Measurements from ENCODE around the gene SASH1. TPM values are rescaled to one million over a fixed set of nuclear protein-coding genes. Genes with fewer than 3 reads are reported as not detected.

Gene SASH1
- total and polyA plus RNA-seq, 9 of the 15 experiments (the other 6 are each of a cell fraction or from before 2014, with no cell fraction given): 0.35 to 3.5 (median 1.6) TPM

GRCh38 chr6:148367411-148368024 lies 24.9 kb downstream of the SASH1 start:
- FAIRE-seq: no peak

More at GRCh38 chr6:148367411-148368024, 24.9 kb downstream of the SASH1 start:
- H3K27me3 ChIP-seq (ENCODE audit: control insufficient read depth in 2 of 2, insufficient read depth in 2 of 2, low read length in 2 of 2): peaks cover 22 to 40% of the 10 kb centered on the region in 2 experiments
- DNase-seq (ENCODE audit: extremely low read depth in 1 of 4, low spot score in 3 of 4): no peak
- no TSS peak for BruUV-seq (replicated peaks)
- no peaks in the 10 kb centered on the region for H3K4me1 ChIP-seq (replicated peaks in 1 of 2; ENCODE audit: control insufficient read depth in 2 of 2, insufficient read depth in 2 of 2, low read length in 2 of 2)
- H3K79me2 ChIP-seq (ENCODE audit: control insufficient read depth, insufficient read depth, low read length): no peaks in the 10 kb centered on the region
- ChIA-PET POLR2A (interaction anchor here (1.4 kb wide), 1 partner anchor 13 kb away, joined by 4 read pairs; no protein-coding TSS in a partner anchor), CTCF (ENCODE audit: low intra/inter-chr PET ratio) (no interaction called here)
- no peak overlapping the region for H3K4me2 ChIP-seq (ENCODE audit: insufficient read depth, low read length)
- H2AFZ ChIP-seq (ENCODE audit: low read depth, low read length): no peak overlapping the region
- no peak for ATAC-seq
- TF ChIP-seq HMBOX1 (IDR thresholded peaks at IDR 0.05) (no peak), ZNF449 (CRISPR knock-in tag; IDR thresholded peaks at IDR 0.05) (no peak), GTF2E2 (tag; IDR thresholded peaks at IDR 0.05) (no peak), ZNF12 (CRISPR knock-in tag; IDR thresholded peaks at IDR 0.05) (no peak), THAP12 (CRISPR knock-in tag; IDR thresholded peaks at IDR 0.05) (no peak)
- intact Hi-C loops (cut with micrococcal nuclease) (no loop called here), in situ Hi-C loops (cut with MboI) (no loop called here)
- no peak overlapping the region for H3K27ac ChIP-seq (ENCODE audit: extremely low read depth, low read depth, low read length)
- H3K36me3 ChIP-seq (ENCODE audit: control insufficient read depth, insufficient read depth, low read length): no peaks in the 10 kb centered on the region
- no peaks in the 10 kb centered on the region for H3K9me1 ChIP-seq (ENCODE audit: control insufficient read depth, insufficient read depth, low read length)
- H3K4me3 ChIP-seq: no peak overlapping the region
- WGBS (ENCODE audit: insufficient coverage, low coverage, missing lambda C conversion rate): 2% methylated on average over 11 of the region's 11 CpGs
- no peaks in the 10 kb centered on the region for H3K9me3 ChIP-seq (replicated peaks; ENCODE audit: control insufficient read depth, insufficient read depth, low read depth, low read length)
- H3K9ac ChIP-seq (ENCODE audit: insufficient read depth in 1 of 2, low read depth in 2 of 2, low read length in 2 of 2): no peak overlapping the region; a peak in 1 of 4 replicates
- H4K20me1 ChIP-seq (replicated peaks; ENCODE audit: control insufficient read depth, insufficient read depth, low read length): peaks cover 5% of the 10 kb centered on the region; the same call in 1 of the 2 replicates
